WTC11 (cell line): Measurements from ENCODE around the gene RASGRF1.

Experiments used
- ATF2 ChIP-seq: sonication (generic); formaldehyde crosslinking; IDR thresholded peaks from 2 replicates; pipeline ENCODE4 v1.8.1; 2022; ENCODE audit warnings: low read depth, missing genetic modification reagents, borderline replicate concordance
- CREB1 ChIP-seq: sonication (generic); formaldehyde crosslinking; IDR thresholded peaks from 2 replicates; pipeline ENCODE4 v1.8.0; 2023; ENCODE audit warnings: mild to moderate bottlenecking, missing genetic modification reagents
- CTCF ChIP-seq: fragments of 200-600 bp; IDR thresholded peaks from 2 replicates; pipeline ENCODE4 v1.8.0; 2022; ENCODE audit warnings: antibody characterized with exemption
- ZNF425 ChIP-seq: fragments of 250-450 bp; sonication (Bioruptor Pico); conservative IDR thresholded peaks from 2 replicates; pipeline ENCODE4 v1.9.0; 2021; ENCODE audit warnings: mild to moderate bottlenecking
- ZSCAN18 ChIP-seq: fragments of 250-450 bp; sonication (Bioruptor Pico); IDR thresholded peaks from 2 replicates; pipeline ENCODE4 v2.1.2; 2022; ENCODE audit warnings: mild to moderate bottlenecking, moderate library complexity

- TF ChIP-seq ZSCAN18: no peak
- no peak for TF ChIP-seq ZNF425 (CRISPR knock-in tag)
- TF ChIP-seq CTCF: no peak
- TF ChIP-seq CREB1 (CRISPR knock-in tag): no peak
- no peak for TF ChIP-seq ATF2 (CRISPR knock-in tag)
Observed at GRCh38 chr15:79067072-79067833, 23.3 kb downstream of the RASGRF1 start.
